DND-41 (cell line): Measurements from ENCODE around the gene L3MBTL3.

Experiments
- ATAC-seq: fragments of 200-7000 bp; cut with Tn5 transposase; 3 replicates; pipeline ENCODE4 v1.9.1; 2021; ENCODE audit warnings: low read depth; ENCODE audit not compliant: insufficient read depth
- DNase-seq: peaks from one replicate; pipeline ENCODE4 v3.0.0-alpha.2; 2020
- H2AFZ ChIP-seq: 2 replicates; pipeline ENCODE4 v1.6.0; 2012; ENCODE audit warnings: low read depth, low read length
- H3K27ac ChIP-seq: 2 replicates; pipeline ENCODE4 v1.5.1; 2012; ENCODE audit warnings: low read length, inconsistent platforms
- H3K27me3 ChIP-seq: fragments of 200-600 bp; sonication (generic); 2 replicates; pipeline ENCODE4 v1.6.0; 2012; ENCODE audit warnings: low read length, mild to moderate bottlenecking, inconsistent platforms; ENCODE audit not compliant: insufficient read depth, poor library complexity
- H3K36me3 ChIP-seq: 2 replicates; pipeline ENCODE4 v1.5.1; 2012; ENCODE audit warnings: low read length, inconsistent platforms; ENCODE audit not compliant: insufficient read depth
- H3K4me1 ChIP-seq: 2 replicates; pipeline ENCODE4 v1.5.1; 2012; ENCODE audit warnings: mild to moderate bottlenecking, low read length; ENCODE audit not compliant: insufficient read depth
- H3K4me2 ChIP-seq: 2 replicates; pipeline ENCODE4 v1.6.0; 2012; ENCODE audit warnings: mild to moderate bottlenecking, moderate library complexity, low read length, inconsistent platforms; ENCODE audit not compliant: insufficient read depth
- H3K4me3 ChIP-seq, 2 experiments: fragments of 200-600 bp in 1 of 2; shearing (Covaris generic) in 1 of 2; 2 replicates each; pipeline ENCODE4 v1.5.1; 2012 to 2016; ENCODE audit warnings: inconsistent platforms in 2 of 2, low read length in 2 of 2, mild to moderate bottlenecking in 2 of 2, low read depth in 1 of 2, moderate library complexity in 1 of 2
- H3K79me2 ChIP-seq: 2 replicates; pipeline ENCODE4 v1.6.0; 2012; ENCODE audit warnings: low read length, inconsistent platforms; ENCODE audit not compliant: insufficient read depth
- H3K9ac ChIP-seq: 2 replicates; pipeline ENCODE4 v1.6.0; 2012; ENCODE audit warnings: low read depth, mild to moderate bottlenecking, inconsistent platforms, low read length, moderate library complexity
- H3K9me3 ChIP-seq: 2 replicates; pipeline ENCODE4 v1.5.1; 2012; ENCODE audit warnings: low read length, moderate library complexity, mild to moderate bottlenecking, inconsistent platforms; ENCODE audit not compliant: insufficient read depth, severe bottlenecking
- H4K20me1 ChIP-seq: 2 replicates; pipeline ENCODE4 v1.6.0; 2012; ENCODE audit warnings: low read length; ENCODE audit not compliant: insufficient read depth
- EZH2 ChIP-seq: IDR thresholded peaks from 3 replicates; pipeline ENCODE4 v1.6.1; 2012; ENCODE audit warnings: borderline replicate concordance, low read depth, mild to moderate bottlenecking, moderate library complexity, low read length, inconsistent platforms; ENCODE audit not compliant: severe bottlenecking
- TF ChIP-seq, protein P1 (sequence below): IDR thresholded peaks from 2 replicates; pipeline ENCODE4 v1.5.1; 2012; ENCODE audit warnings: borderline replicate concordance, low read length, moderate library complexity, mild to moderate bottlenecking; ENCODE audit not compliant: poor library complexity, severe bottlenecking; ENCODE audit errors: extremely low read depth

The L3MBTL3 gene

DNA sequence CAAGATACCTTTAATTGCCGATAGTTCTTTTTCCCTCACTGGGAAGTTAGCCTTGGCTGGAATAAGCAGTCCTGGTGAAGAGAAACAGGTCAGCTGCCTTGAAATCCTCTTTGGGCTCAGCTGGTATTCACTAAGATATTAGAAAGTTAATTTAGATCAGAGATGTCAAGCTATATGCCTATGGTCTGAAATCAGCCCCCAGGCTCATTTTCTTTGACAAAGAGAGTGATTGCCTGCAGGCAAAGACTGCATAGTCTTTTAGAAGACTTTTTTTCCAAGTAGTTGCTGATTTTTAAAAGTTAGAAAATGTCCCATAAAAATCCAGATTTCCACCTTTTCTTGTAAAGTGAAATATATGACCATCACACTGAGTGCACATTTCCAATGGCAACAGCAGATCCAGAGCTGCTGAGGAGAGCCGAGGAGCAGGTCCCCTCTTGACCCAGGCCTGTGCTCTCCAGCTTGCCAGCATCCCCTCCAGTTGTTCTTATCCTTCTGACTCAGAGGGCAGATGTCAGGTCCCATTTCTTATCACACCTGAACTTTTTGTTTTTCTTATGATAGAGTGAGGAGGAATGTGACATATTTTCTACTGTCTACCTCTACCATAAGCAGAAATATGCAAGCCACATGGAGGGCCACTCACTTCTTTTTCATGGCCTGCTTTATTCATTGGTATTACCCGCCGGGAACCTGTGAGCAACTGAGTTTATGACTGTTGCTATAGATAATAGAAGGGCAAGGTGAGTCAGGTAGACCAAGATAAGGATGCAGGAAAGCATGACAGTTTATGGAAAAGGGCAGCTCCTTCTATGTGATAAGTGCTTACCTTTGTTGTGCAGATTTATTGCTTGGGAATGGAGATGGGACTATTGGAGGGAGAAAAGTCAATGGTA, 17.6 kb upstream of the L3MBTL3 start:
- no peak for ATAC-seq

DNA sequence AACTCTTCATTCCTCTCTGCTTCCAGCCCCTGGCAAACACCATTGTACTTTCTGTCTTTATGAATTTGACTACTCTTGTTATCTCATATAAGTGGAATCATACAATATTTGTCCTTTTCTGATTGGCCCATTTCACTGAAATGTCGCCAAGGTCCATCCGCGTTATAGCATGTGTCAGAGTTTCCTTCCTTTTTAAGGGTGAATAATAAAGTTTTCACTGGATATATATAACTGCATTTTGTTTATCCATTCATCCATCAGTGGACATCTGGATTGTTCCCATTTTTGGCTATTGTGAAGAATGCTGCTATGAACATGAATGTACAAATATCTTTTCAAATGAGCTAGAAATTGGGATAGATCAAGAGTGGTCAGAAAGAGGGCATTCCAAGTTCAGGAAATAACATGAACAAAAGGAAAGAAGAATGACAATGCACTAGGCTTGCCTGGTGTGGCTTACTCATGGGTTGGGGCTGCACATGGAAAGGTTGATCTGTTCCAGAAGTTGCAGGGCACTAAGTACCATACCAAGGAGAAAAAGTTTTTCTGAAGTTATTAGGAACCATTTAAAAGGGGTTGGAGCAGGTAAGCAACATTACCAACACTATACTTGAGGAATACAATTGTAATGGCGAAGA, 10.0 kb upstream of the L3MBTL3 start:
- Histone ChIP-seq H4K20me1 (no peaks in the 10 kb centered on the region), H3K27me3 (no peaks in the 10 kb centered on the region), H3K9ac (no peak overlapping the region), H3K4me2 (no peak overlapping the region), H3K4me3 (no peak overlapping the region), H3K4me1 (no peaks in the 10 kb centered on the region), H2AFZ (no peak overlapping the region), H3K27ac (no peak overlapping the region), H3K79me2 (no peaks in the 10 kb centered on the region), H3K36me3 (no peaks in the 10 kb centered on the region), H3K9me3 (no peaks in the 10 kb centered on the region)
- TF ChIP-seq, protein P1, sequence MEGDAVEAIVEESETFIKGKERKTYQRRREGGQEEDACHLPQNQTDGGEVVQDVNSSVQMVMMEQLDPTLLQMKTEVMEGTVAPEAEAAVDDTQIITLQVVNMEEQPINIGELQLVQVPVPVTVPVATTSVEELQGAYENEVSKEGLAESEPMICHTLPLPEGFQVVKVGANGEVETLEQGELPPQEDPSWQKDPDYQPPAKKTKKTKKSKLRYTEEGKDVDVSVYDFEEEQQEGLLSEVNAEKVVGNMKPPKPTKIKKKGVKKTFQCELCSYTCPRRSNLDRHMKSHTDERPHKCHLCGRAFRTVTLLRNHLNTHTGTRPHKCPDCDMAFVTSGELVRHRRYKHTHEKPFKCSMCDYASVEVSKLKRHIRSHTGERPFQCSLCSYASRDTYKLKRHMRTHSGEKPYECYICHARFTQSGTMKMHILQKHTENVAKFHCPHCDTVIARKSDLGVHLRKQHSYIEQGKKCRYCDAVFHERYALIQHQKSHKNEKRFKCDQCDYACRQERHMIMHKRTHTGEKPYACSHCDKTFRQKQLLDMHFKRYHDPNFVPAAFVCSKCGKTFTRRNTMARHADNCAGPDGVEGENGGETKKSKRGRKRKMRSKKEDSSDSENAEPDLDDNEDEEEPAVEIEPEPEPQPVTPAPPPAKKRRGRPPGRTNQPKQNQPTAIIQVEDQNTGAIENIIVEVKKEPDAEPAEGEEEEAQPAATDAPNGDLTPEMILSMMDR: no peak
- no peak for TF ChIP-seq EZH2
- no peak for DNase-seq
- ATAC-seq: no peak

More for the DNA sequence above, 17.6 kb upstream of the L3MBTL3 start:
- no peak overlapping the region for H3K27ac ChIP-seq
- no peak overlapping the region for H2AFZ ChIP-seq
- no peaks in the 10 kb centered on the region for H3K79me2 ChIP-seq
- H3K27me3 ChIP-seq: peaks cover 4% of the 10 kb centered on the region
- no peak overlapping the region for H3K4me3 ChIP-seq
- no peaks in the 10 kb centered on the region for H3K9me3 ChIP-seq
- no peaks in the 10 kb centered on the region for H3K4me1 ChIP-seq
- H3K4me2 ChIP-seq: no peak overlapping the region
- H3K36me3 ChIP-seq: no peaks in the 10 kb centered on the region
- H3K9ac ChIP-seq: no peak overlapping the region
- no peak for DNase-seq
- H4K20me1 ChIP-seq: no peaks in the 10 kb centered on the region
- TF ChIP-seq, protein P1: no peak
- no peak for TF ChIP-seq EZH2

DNA sequence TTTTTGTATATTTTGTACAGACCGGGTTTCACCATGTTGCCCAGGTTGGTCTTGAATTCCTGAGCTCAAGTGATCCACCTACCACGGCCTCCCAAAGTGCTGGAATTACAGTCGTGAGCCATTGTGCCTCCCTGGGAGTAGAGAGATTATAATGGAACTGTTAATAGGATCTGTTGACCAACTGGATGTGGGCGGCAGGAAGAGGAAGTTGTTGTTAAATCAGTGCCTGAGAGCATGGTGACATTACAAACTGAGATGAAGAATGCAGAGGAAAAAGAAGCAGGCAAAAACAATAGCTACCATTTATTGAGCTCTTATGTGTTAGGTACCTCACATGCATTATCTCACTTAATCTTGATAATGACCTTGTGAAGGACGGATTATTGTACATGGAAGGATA, 9.2 kb upstream of the L3MBTL3 start:
- H3K9me3 ChIP-seq: no peaks in the 10 kb centered on the region
- no peaks in the 10 kb centered on the region for H4K20me1 ChIP-seq
- ATAC-seq: no peak
- TF ChIP-seq EZH2: no peak
- TF ChIP-seq, protein P1: no peak
- no peaks in the 10 kb centered on the region for H3K27me3 ChIP-seq
- H3K4me3 ChIP-seq: no peak overlapping the region
- no peaks in the 10 kb centered on the region for H3K36me3 ChIP-seq
- no peaks in the 10 kb centered on the region for H3K79me2 ChIP-seq
- no peak overlapping the region for H3K27ac ChIP-seq
- no peaks in the 10 kb centered on the region for H3K4me1 ChIP-seq
- no peak for DNase-seq
- no peak overlapping the region for H3K4me2 ChIP-seq
- H2AFZ ChIP-seq: no peak overlapping the region
- no peak overlapping the region for H3K9ac ChIP-seq
